ENCODE data around the gene LYPD4.

DNA sequence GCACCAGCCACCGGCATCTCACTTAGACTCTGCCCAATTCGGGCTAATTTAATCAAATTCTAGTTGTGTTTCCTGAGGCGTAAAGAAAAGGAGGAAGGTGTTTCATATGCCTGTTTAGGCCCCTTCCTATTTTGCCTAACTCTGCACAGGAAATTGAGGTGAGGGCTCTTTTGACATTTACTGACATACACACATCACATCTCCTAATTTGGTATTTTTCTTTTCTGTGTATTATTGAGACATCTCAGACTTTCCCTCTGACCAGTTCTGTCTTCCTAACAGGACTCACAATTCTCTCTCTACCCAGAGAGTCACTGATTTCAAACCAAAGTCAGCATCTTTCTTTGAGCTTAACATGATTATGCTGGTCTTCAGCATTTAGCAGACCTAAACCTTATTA is 40.1 kb downstream of the LYPD4 start:
- TF ChIP-seq, protein P1, sequence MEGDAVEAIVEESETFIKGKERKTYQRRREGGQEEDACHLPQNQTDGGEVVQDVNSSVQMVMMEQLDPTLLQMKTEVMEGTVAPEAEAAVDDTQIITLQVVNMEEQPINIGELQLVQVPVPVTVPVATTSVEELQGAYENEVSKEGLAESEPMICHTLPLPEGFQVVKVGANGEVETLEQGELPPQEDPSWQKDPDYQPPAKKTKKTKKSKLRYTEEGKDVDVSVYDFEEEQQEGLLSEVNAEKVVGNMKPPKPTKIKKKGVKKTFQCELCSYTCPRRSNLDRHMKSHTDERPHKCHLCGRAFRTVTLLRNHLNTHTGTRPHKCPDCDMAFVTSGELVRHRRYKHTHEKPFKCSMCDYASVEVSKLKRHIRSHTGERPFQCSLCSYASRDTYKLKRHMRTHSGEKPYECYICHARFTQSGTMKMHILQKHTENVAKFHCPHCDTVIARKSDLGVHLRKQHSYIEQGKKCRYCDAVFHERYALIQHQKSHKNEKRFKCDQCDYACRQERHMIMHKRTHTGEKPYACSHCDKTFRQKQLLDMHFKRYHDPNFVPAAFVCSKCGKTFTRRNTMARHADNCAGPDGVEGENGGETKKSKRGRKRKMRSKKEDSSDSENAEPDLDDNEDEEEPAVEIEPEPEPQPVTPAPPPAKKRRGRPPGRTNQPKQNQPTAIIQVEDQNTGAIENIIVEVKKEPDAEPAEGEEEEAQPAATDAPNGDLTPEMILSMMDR (IDR thresholded peaks at IDR 0.05): no peak
- TF ChIP-seq POLR2A (IDR thresholded peaks at IDR 0.05): no peak
